Activated naive CD4-positive, alpha-beta T cell treated with Interleukin-2 at 50 U/mL for 16 hours (primary cell): ENCODE data around the gene DOHH.

ENCODE experiments used
- DNase-seq: peaks from one replicate; pipeline ENCODE4 v3.0.0-alpha.2; 2020

The DOHH gene

GRCh38 chr19:3499738-3500428, 591 bp downstream of the DOHH start:
- no peak for DNase-seq

- DNase-seq: no peak
Observed at GRCh38 chr19:3497757-3498520, 2.5 kb downstream of the DOHH start.

GRCh38 chr19:3496392-3497273, 3.8 kb downstream of the DOHH start:
- no peak for DNase-seq

GRCh38 chr19:3494559-3494958, 5.9 kb downstream of the DOHH start:
- DNase-seq: peak; percentile 62

- DNase-seq: peak; percentile 28
Observed at GRCh38 chr19:3494051-3494450, 6.4 kb downstream of the DOHH start.

- DNase-seq: no peak
Observed at GRCh38 chr19:3493651-3494050, 6.8 kb downstream of the DOHH start.

- no peak for DNase-seq
Observed at GRCh38 chr19:3492919-3493318, 7.6 kb downstream of the DOHH start.

GRCh38 chr19:3492131-3492839, 8.2 kb downstream of the DOHH start:
- no peak for DNase-seq

GRCh38 chr19:3491396-3492119, 8.9 kb downstream of the DOHH start:
- no peak for DNase-seq

- no peak for DNase-seq
Observed at GRCh38 chr19:3483226-3483628, 17.2 kb downstream of the DOHH start, which contains the start of gene SMIM44. SMIM44 (minus strand) TSS chr19:3483441; CDS start chr19:3483403, 38 bp downstream.

- DNase-seq: no peak
Observed at GRCh38 chr19:3482507-3483225, 17.8 kb downstream of the DOHH start.

- no peak for DNase-seq
Observed at GRCh38 chr19:3481241-3482090, 19.0 kb downstream of the DOHH start.

GRCh38 chr19:3480383-3481091, 19.9 kb downstream of the DOHH start, which contains the start of gene SMIM24:
SMIM24 (minus strand) TSS chr19:3480525; CDS start chr19:3480463, 62 bp downstream.
- DNase-seq: no peak

GRCh38 chr19:3479834-3480215, 20.6 kb downstream of the DOHH start:
- DNase-seq: no peak

GRCh38 chr19:3479177-3479833, 21.2 kb downstream of the DOHH start:
- peak; percentile 37 for DNase-seq

- no peak for DNase-seq
Observed at GRCh38 chr19:3478409-3479176, 21.9 kb downstream of the DOHH start.

GRCh38 chr19:3477951-3478350, 22.5 kb downstream of the DOHH start:
- DNase-seq: no peak

- DNase-seq: no peak
Observed at GRCh38 chr19:3477506-3477905, 23.0 kb downstream of the DOHH start.
